ENCODE data around the gene OR2T27. TPM values are rescaled to one million over a fixed set of nuclear protein-coding genes. Genes with fewer than 3 reads are reported as not detected.
"Not testable (repeated sequence)": the region's sequence is repeated elsewhere in the genome, so short reads cannot be mapped to it uniquely, and the experiment has no call there.

The OR2T27 gene
- total RNA-seq, 1 donor from 2014 or later: not detected

DNA sequence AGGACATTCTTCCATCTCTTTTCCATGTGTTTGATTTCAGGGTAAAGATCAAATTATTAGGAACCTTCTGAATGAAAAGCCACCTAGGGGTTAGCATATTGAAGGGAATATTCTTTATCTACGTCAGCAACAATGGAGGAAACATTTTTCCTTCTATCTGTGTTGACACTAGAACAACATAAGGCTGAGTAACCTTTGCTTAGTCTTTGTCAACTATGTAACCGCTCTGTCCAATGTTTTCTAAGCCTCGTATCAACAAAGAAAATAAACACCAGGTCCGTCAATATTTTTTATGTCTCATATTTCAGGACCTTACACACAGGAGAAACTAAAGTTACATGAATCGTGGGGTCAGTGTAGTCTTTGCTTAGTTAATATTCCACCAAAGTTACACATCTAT, 18.7 kb downstream of the OR2T27 start:
- not testable (repeated sequence) for H3K27ac Mint-ChIP-seq (ENCODE audit: unreplicated experiment); H3K36me3 ChIP-seq (ENCODE audit: insufficient read depth, low read length); H3K27me3 Mint-ChIP-seq (ENCODE audit: low read depth, unreplicated experiment); H3K4me1 ChIP-seq (ENCODE audit: insufficient read depth, low read length); H4K20me1 ChIP-seq (ENCODE audit: insufficient read depth, low read length); H3K79me2 ChIP-seq (ENCODE audit: insufficient read depth, low read length); H3K27me3 ChIP-seq (ENCODE audit: insufficient read depth, low read length); H2AFZ ChIP-seq (ENCODE audit: low read depth, low read length); H3K27ac ChIP-seq (ENCODE audit: low read depth, low read length); DNase-seq (ENCODE audit: low read depth); H3K9ac ChIP-seq (ENCODE audit: low read length); H3K4me2 ChIP-seq (ENCODE audit: low read length); H3K4me3 Mint-ChIP-seq (ENCODE audit: unreplicated experiment); H3K9me3 Mint-ChIP-seq (ENCODE audit: unreplicated experiment); FAIRE-seq; H3K4me3 ChIP-seq (ENCODE audit: insufficient read depth, low read depth, low read length); H3K36me3 Mint-ChIP-seq (ENCODE audit: low read depth, unreplicated experiment); H3K4me1 Mint-ChIP-seq (ENCODE audit: low read depth, unreplicated experiment); H3K9me3 ChIP-seq (ENCODE audit: insufficient read depth, low read depth, low read length)

GRCh38 chr1:248634991-248635390, 20.3 kb downstream of the OR2T27 start, which contains the start of gene OR2T11:
Gene OR2T11 (minus strand): TSS chr1:248635091. CDS start chr1:248627128, 7,963 bp downstream.
- not testable (repeated sequence) for H2AFZ ChIP-seq (ENCODE audit: low read depth, low read length); H3K27me3 Mint-ChIP-seq (ENCODE audit: low read depth, unreplicated experiment); H3K27ac Mint-ChIP-seq (ENCODE audit: unreplicated experiment)

GRCh38 chr1:248631354-248632008, 23.8 kb downstream of the OR2T27 start:
- Histone ChIP-seq H3K9me3 (ENCODE audit: insufficient read depth, low read depth, low read length) (peaks cover 7% of the 10 kb centered on the region), H3K4me2 (ENCODE audit: low read length) (no peak overlapping the region), H3K79me2 (ENCODE audit: insufficient read depth, low read length) (no peaks in the 10 kb centered on the region), H3K27ac (ENCODE audit: low read depth, low read length) (no peak overlapping the region), H3K4me3 (ENCODE audit: insufficient read depth, low read depth, low read length) (no peak overlapping the region), H3K27me3 (ENCODE audit: insufficient read depth, low read length) (no peaks in the 10 kb centered on the region), H3K9ac (ENCODE audit: low read length) (no peak overlapping the region), H2AFZ (ENCODE audit: low read depth, low read length) (no peak overlapping the region), H3K4me1 (ENCODE audit: insufficient read depth, low read length) (no peaks in the 10 kb centered on the region), H4K20me1 (ENCODE audit: insufficient read depth, low read length) (no peaks in the 10 kb centered on the region), H3K36me3 (ENCODE audit: insufficient read depth, low read length) (no peaks in the 10 kb centered on the region)
- Mint-ChIP-seq H3K36me3 (ENCODE audit: low read depth, unreplicated experiment) (no peaks in the 10 kb centered on the region), H3K4me1 (ENCODE audit: low read depth, unreplicated experiment) (no peaks in the 10 kb centered on the region), H3K27me3 (ENCODE audit: low read depth, unreplicated experiment) (no peaks in the 10 kb centered on the region), H3K27ac (ENCODE audit: unreplicated experiment) (no peak overlapping the region), H3K4me3 (ENCODE audit: unreplicated experiment) (no peak overlapping the region), H3K9me3 (ENCODE audit: unreplicated experiment) (peaks cover 4% of the 10 kb centered on the region)
- TF ChIP-seq, protein P1, sequence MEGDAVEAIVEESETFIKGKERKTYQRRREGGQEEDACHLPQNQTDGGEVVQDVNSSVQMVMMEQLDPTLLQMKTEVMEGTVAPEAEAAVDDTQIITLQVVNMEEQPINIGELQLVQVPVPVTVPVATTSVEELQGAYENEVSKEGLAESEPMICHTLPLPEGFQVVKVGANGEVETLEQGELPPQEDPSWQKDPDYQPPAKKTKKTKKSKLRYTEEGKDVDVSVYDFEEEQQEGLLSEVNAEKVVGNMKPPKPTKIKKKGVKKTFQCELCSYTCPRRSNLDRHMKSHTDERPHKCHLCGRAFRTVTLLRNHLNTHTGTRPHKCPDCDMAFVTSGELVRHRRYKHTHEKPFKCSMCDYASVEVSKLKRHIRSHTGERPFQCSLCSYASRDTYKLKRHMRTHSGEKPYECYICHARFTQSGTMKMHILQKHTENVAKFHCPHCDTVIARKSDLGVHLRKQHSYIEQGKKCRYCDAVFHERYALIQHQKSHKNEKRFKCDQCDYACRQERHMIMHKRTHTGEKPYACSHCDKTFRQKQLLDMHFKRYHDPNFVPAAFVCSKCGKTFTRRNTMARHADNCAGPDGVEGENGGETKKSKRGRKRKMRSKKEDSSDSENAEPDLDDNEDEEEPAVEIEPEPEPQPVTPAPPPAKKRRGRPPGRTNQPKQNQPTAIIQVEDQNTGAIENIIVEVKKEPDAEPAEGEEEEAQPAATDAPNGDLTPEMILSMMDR (IDR thresholded peaks at IDR 0.05; ENCODE audit: insufficient read depth, low read depth, low read length): no peak
- TF ChIP-seq EZH2 (IDR thresholded peaks at IDR 0.05; ENCODE audit: insufficient read depth, low read length): no peak
- no peak for FAIRE-seq
- no peak for DNase-seq (ENCODE audit: low read depth)

More at GRCh38 chr1:248634991-248635390, 20.3 kb downstream of the OR2T27 start, which contains the start of gene OR2T11:
- not testable (repeated sequence) for H3K27me3 ChIP-seq (ENCODE audit: insufficient read depth, low read length); H4K20me1 ChIP-seq (ENCODE audit: insufficient read depth, low read length); FAIRE-seq; DNase-seq (ENCODE audit: low read depth); H3K4me1 ChIP-seq (ENCODE audit: insufficient read depth, low read length); H3K79me2 ChIP-seq (ENCODE audit: insufficient read depth, low read length); H3K36me3 Mint-ChIP-seq (ENCODE audit: low read depth, unreplicated experiment); H3K27ac ChIP-seq (ENCODE audit: low read depth, low read length); H3K4me2 ChIP-seq (ENCODE audit: low read length); H3K4me3 ChIP-seq (ENCODE audit: insufficient read depth, low read depth, low read length); H3K4me1 Mint-ChIP-seq (ENCODE audit: low read depth, unreplicated experiment); H3K9me3 ChIP-seq (ENCODE audit: insufficient read depth, low read depth, low read length); H3K9ac ChIP-seq (ENCODE audit: low read length); H3K36me3 ChIP-seq (ENCODE audit: insufficient read depth, low read length); H3K4me3 Mint-ChIP-seq (ENCODE audit: unreplicated experiment); H3K9me3 Mint-ChIP-seq (ENCODE audit: unreplicated experiment)
